Dedifferentiated amniotic fluid mesenchymal stem cell (primary cell): ENCODE data around the gene KCTD17.

Experiments used
- DNase-seq: peaks from one replicate; pipeline ENCODE4 v3.0.0-alpha.2; 2016; ENCODE audit errors: extremely low spot score

The KCTD17 gene

GRCh38 chr22:37043209-37043827, 8.2 kb upstream of the KCTD17 start:
- DNase-seq: no peak

DNA sequence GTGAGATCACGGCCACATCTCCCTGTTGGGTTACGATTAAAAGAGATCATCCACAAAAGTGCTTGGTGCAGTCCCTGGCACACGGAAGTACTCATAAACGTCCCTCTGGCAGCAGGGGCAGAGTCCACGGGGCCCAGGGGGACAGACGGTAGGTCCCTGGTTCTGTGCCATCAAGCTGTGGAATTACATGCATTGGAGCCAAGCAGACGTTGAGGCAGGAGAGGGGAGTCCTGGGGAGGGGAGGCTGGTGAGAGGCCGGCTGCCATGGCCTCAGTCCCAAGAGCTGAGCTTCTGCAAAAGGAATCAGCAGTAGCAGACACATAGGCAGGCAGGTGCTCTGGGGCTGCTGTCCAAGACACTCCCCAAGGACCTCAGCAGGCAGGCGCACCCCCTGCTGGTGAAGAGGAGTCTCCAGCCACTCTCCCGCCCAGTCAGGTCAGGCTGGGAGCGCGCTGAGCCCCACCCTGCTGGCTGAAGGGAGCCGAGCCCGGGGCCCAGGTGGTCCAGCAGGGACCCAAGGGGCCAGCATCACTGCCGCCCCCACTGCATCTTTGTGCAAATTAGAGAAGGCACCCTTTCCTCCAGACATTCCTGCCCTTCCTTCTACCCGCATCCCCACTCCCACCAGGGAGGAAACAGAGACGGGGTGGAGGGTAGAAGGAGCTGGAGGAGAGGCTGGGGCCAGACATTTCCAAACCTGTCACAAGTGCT, 7.6 kb upstream of the KCTD17 start:
- DNase-seq: no peak

- DNase-seq: no peak
Measured at GRCh38 chr22:37044634-37045625, 6.6 kb upstream of the KCTD17 start.

DNA sequence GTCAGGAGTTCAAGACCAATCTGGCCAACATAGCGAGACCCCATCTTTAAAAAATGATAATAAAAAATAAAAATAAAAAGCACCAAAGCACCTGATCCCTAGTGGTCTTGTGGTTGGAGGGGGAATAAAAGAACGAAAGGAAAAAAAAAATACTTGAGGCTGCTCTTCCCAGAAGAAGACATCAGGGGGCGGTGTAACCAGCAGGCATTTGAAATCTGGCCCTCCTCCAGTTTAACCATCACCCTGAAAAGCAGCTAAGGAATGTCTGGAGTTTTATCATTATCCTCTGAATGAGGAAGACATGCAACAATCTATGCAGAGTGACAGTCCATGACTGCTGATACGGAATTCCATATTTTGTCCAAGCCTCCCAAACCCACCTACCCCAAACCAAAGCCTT, 5.6 kb upstream of the KCTD17 start:
- DNase-seq: no peak

GRCh38 chr22:37046589-37046988, 5.0 kb upstream of the KCTD17 start:
- no peak for DNase-seq

DNA sequence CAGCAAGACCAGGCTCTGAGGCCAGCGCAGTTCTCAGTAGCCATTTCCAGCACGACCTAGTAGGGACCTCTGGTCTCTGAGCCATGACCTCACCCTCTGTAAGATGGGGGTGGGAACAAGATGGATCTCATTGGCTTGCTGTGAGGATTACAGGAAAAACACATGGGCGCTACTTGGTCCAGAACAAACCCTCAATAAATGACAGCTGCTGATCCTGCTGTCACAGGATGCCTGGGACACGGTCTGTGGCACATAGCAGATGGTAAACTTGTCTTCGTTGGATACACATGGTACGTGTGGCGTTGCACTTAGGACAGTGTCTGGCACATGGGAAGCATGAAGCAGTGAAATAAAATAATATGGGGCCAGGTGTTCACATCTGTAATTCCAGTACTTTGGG, 4.5 kb upstream of the KCTD17 start:
- DNase-seq: no peak

DNA sequence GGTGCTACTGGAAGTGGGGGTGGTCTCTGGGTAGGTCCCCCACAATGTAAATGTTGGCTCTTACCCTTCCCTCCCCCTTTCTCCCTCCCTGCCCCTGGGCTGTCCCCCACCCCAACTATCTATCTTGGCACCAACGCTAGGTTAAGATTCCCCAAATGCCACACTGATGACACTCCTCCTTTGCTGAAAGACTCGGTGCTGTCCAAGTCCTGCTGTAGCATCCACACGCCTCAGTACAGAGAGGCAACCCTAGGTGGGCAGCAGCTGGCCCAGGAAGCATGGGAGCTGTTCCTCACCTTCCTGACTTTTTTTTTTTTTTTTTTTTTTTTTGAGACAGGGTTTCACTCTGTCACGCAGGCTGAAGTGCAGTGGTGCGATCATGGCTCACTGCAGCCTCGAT, 3.4 kb upstream of the KCTD17 start:
- DNase-seq: no peak

- DNase-seq: no peak
Measured at GRCh38 chr22:37049224-37049623, 2.3 kb upstream of the KCTD17 start.

DNA sequence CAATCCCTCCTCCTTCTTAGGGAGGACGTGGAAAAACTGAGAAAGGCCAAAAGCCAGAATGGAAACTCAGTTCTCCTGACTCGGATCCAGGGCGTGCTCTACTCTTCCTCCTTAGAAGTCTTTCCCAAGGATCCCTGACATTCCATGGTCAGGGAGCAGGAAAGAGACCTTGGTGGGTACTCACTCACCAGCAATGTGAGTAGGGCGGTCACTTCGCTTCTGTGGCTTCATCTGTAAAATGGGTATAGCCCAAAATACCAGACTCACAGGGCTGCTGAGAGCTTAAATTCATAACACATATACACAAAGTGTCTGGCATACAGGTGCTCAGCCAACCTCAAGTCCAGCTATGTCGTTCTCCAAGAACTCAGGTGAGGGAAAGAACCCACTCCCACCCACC, 629 bp upstream of the KCTD17 start:
- no peak for DNase-seq

DNA sequence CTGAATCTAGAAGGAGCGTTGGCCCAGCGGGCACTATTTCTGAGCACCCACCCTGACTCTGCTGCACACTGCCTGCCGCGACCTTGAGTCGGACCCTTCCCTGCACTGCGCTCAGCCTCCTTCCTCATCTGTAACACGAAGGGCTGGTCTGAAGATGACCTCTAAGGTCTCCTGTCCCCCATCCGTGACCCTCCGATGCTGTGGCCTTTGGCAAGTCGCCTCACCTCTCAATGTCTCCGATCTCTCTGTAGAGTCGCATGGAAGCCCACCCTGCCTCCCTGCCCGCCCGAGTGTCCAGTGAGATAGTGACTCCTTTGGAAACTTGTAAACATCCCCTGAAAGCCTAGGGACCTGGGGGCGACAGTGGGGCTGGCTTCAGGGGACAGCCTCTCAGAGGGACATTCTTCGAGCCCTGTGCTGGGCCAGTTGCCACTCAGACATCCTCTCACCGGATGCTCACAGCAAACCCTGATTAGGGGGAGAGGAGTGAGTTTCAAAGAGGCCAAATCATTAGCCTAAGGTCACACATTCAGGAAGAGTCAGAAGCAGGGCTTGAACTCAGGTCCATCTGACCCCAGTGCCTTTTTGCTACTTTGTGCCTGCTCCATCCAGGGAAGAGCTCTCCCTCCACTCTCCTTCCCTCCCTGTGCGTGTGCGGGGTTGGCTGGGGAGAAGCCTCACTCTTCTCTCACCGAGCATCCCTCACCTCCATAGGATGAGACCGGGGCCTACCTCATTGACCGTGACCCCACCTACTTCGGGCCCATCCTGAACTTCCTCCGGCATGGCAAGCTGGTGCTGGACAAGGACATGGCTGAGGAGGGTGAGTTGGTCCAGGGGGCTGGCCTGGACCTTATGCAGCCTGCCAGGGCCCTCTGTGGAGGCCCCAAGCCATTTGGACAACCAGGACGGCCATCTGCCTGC, 1.1 kb downstream of the KCTD17 start:
- no peak for DNase-seq

DNA sequence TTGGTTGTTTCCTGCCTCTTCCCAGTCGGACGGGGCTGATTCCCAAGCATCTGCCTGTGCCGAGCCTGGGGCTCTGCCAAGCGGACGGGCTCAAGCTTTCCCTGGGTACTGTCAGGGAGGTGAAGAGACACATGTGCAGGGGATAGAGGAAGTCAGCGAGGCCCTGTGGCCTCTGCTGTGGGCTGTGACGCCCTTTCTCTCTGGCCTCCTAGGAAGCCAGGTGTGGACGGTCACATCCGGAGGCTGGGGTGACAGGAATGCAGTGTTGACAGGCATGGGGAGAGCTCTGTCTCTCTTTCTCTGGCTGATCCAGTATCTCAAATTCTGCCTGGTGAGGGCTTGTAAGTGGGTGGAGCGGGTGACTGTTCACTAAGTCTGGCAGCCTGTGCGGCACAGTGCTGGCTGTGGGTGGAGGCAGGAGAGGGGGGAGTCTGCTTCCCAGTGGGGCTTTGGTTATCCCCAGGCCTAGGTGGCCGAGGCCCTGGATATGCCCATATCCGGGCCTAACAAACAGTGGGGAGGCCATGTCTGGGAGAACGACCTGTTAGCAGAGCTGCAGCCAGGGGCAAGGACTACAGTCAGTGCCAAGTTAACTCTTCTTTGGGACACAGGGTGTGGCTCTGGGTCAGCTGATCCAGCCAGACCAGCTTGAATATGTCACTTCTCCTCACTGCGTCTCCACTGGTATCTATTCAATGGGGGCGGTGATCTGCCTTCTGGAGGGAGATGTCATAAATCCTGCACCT, 1.9 kb downstream of the KCTD17 start:
- no peak for DNase-seq

DNA sequence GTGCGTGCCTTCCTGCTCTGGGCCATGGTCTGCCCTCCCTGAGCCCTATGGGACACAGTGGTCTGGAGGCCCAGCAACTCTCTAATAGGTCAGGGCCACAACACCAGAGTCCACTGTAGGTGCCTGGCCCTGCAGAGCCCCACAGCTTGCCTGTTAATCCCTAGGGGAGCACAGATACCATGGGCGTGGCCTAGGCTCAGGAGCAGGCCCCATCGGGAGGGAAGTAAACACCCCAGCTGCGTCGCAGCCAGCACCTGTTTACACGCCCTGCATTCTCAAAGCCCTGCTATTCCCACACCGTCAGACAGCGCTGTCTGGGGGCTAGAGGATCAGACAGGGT, 2.5 kb downstream of the KCTD17 start:
- DNase-seq: no peak

DNA sequence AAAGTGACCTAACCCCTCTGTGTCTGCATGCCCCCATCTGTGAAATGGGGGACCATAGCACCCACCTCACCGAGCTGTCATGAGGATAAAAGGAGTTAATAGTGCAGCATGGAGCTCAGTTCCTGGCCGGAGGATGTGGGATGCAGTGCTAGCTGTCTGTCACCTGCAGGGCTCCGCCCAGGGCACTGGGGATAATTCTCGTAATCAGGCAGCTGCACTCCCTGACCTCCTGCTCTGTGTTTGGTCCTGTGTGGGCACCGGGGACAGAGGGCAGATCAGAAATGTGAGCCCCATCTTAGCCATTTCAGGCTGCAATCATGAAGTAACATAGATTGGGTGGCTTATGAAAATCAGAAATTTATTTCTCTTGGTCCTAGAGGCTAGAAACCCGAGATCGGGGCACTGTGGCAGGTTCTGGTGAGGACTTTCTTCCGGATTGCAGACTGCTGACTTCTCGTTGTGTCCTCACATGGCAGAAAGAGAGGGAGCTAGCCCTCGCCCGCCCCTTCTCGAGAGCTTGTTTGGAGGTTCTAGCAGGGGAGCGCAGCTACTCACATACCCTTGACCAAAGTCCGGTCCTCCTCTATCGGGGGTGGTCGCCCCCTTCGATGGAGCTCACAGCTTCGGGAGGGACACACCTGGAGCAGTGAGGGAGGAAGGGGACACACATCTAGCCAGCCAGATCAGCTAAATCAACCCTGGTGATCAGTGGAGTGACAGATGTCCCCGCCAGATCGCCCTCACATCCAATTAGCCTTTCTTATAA, 3.2 kb downstream of the KCTD17 start:
- no peak for DNase-seq

- DNase-seq: no peak
Measured at GRCh38 chr22:37056246-37056645, 4.7 kb downstream of the KCTD17 start.

DNA sequence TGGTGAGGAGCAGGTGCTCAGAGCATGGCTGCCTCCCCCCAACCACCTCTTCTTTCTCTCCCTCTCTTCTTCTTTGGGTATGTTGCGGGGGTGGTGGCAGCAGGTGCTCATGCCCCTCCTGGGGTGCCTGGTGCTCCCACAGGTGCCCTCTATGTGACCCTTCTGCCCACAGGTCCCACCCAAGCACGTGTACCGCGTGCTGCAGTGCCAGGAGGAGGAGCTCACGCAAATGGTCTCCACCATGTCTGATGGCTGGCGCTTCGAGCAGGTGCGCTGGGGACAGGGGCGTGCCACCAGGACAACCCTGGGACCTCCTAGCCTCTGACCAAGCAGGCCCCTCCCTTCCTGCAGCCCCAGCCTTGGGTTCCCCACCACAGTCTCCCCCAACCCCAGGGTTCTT, 5.7 kb downstream of the KCTD17 start:
- no peak for DNase-seq

DNA sequence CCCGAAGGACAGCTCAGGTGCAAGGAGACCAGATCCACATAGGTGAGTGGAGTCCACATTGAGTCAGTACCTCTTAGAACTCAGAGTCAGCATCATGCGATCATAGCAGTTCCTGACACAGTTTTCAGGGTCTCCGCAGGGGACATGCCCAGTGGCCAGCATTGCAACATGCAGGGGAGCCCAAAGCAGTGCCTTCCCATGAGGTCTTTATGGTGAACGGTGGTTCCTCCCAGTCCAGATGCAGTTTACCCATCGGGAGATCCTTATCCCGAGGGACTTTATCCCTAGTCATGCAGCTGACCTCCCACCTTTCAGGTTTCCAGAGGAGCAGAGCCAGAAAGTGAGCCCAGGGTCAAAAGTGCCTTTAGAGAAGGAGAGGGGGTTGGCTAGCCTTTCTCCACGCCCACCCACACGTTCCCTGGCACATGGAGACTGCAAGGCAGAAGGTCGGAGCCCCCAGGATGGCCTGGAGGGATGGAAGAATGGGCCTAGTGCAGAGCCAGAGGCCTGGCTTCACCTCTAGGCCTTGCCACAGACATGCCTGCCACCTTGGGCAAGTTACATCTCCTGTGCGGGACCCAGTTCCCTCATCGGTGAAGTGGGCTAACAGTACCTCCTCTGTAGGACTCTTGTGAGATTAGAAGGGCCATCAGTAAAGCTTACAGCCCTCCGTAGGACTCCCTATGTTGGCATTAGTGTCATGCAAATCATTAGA, 6.4 kb downstream of the KCTD17 start:
- DNase-seq: no peak

- DNase-seq: no peak
Measured at GRCh38 chr22:37058917-37059701, 7.6 kb downstream of the KCTD17 start.

DNA sequence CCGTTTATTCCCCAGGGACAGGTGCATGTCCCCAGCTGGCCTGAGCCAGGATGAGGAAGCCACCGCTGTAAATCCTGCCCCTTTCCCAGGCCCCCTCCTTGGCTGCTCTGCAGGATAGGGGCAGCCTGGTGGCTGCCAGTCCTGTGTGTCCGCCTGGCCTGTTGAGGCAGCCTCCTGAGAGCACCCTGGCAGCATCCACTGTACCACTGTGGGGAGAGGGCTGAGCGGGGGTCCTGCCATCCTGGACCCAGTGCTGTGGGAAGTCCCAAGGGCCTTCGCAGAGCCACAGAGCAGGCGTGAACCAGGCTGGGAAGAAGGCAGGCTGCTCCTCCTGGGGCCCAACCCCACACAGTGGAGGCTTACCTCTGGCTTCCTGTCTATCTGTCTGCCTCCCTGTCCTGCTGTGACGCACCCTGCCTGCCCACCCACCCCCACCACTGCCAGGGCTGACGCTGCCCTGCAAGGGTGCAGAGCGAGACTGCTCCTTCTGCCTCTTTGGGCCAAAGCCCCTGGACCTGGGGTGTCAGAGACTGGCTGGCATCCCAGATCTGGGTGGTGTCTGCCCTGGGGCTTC, 8.4 kb downstream of the KCTD17 start:
- no peak for DNase-seq
